IMR-90 (cell line): ENCODE results near the gene PTH1R. TPM values are rescaled to one million over a fixed set of nuclear protein-coding genes. Genes with fewer than 3 reads are reported as not detected.

Source experiments
- ATAC-seq: fragments of 200-7000 bp; cut with Tn5 transposase; 2 replicates; pipeline ENCODE4 v1.9.1; 2020; ENCODE audit warnings: low read depth, mild to moderate bottlenecking, moderate library complexity
- BruUV-seq: library from RNA; stranded (reverse); fragments of 400-500 nt; replicated peaks from 2 replicates; lab custom pipeline; 2021; lab: Mats Ljungman, UMichigan
- CTCF ChIA-PET: fragments of 300-600 bp; formaldehyde crosslinking; extraction: SDS; loops from one replicate; lab custom pipeline; 2021; ENCODE audit warnings: antibody characterized with exemption; lab: Yijun Ruan, JAX
- POLR2A ChIA-PET: fragments of 300-600 bp; sonication (Branson Sonifier 250); formaldehyde crosslinking; loops from one replicate; lab custom pipeline; 2022; ENCODE audit warnings: antibody characterized with exemption; ENCODE audit not compliant: unreplicated experiment; lab: Charles Lee
- DNase-seq: peaks from one replicate; pipeline ENCODE4 v3.0.0; 2013
- H2AFZ ChIP-seq: replicated peaks from 2 replicates; pipeline ENCODE3; 2013; ENCODE audit warnings: low read length, mild to moderate bottlenecking; ENCODE audit not compliant: poor library complexity
- H2AK5ac ChIP-seq: 2 replicates; pipeline ENCODE4 v1.6.1; 2013; ENCODE audit warnings: low read depth, low read length, inconsistent platforms
- H2AK9ac ChIP-seq: replicated peaks from 2 replicates; pipeline ENCODE3; 2013; ENCODE audit warnings: mild to moderate bottlenecking, low read depth, low read length, moderate library complexity; ENCODE audit not compliant: poor library complexity
- H2BK120ac ChIP-seq: 2 replicates; pipeline ENCODE4 v1.6.1; 2013; ENCODE audit warnings: low read depth, low read length, inconsistent platforms
- H2BK15ac ChIP-seq: 3 replicates; pipeline ENCODE4 v1.6.1; 2013; ENCODE audit warnings: low read depth, low read length, inconsistent platforms
- H2BK20ac ChIP-seq: 2 replicates; pipeline ENCODE4 v1.6.1; 2013; ENCODE audit warnings: low read depth, mild to moderate bottlenecking, inconsistent platforms, low read length, moderate library complexity
- H2BK5ac ChIP-seq: 2 replicates; pipeline ENCODE4 v1.6.1; 2013; ENCODE audit warnings: mild to moderate bottlenecking, low read depth, low read length, inconsistent platforms; ENCODE audit not compliant: poor library complexity, severe bottlenecking
- H3K14ac ChIP-seq: replicated peaks from 2 replicates; pipeline ENCODE4 v1.6.1; 2013; ENCODE audit warnings: low read depth, low read length, inconsistent platforms
- H3K18ac ChIP-seq: 2 replicates; pipeline ENCODE4 v1.6.1; 2013; ENCODE audit warnings: low read depth, low read length, control low read depth
- H3K23ac ChIP-seq: 2 replicates; pipeline ENCODE4 v1.6.1; 2013; ENCODE audit warnings: low read depth, low read length, inconsistent platforms
- H3K27ac ChIP-seq: 2 replicates; pipeline ENCODE4 v1.5.1; 2013; ENCODE audit warnings: mild to moderate bottlenecking, control low read depth, low read length; ENCODE audit not compliant: insufficient read depth
- H3K27me3 ChIP-seq: 2 replicates; pipeline ENCODE4 v1.6.1; 2013; ENCODE audit warnings: low read length; ENCODE audit not compliant: control insufficient read depth, insufficient read depth
- H3K36me3 ChIP-seq: 2 replicates; pipeline ENCODE4 v1.6.1; 2013; ENCODE audit warnings: low read length, mixed read lengths; ENCODE audit not compliant: control insufficient read depth, insufficient read depth
- H3K4ac ChIP-seq: 2 replicates; pipeline ENCODE4 v1.6.1; 2013; ENCODE audit warnings: low read depth, low read length, inconsistent platforms
- H3K4me1 ChIP-seq: 2 replicates; pipeline ENCODE4 v1.6.1; 2013; ENCODE audit warnings: low read length, mixed read lengths; ENCODE audit not compliant: control insufficient read depth, insufficient read depth
- H3K4me2 ChIP-seq: 2 replicates; pipeline ENCODE4 v1.6.1; 2013; ENCODE audit warnings: low read depth, mild to moderate bottlenecking, control low read depth, low read length, moderate library complexity
- H3K4me3 ChIP-seq: 2 replicates; pipeline ENCODE4 v1.5.1; 2013; ENCODE audit warnings: low read depth, mild to moderate bottlenecking, control low read depth, low read length, moderate library complexity; ENCODE audit not compliant: insufficient read depth
- H3K56ac ChIP-seq: 2 replicates; pipeline ENCODE4 v1.6.1; 2013; ENCODE audit warnings: low read length, inconsistent platforms; ENCODE audit not compliant: insufficient read depth; ENCODE audit errors: extremely low read depth
- H3K79me1 ChIP-seq, 2 experiments: 2 replicates each; pipeline ENCODE4 v1.6.1; 2013; ENCODE audit warnings: low read length in 2 of 2, inconsistent platforms in 1 of 2, low read depth in 1 of 2
- H3K9ac ChIP-seq: 2 replicates; pipeline ENCODE4 v1.6.1; 2013; ENCODE audit warnings: low read depth, low read length, control low read depth
- H3K9me1 ChIP-seq: 2 replicates; pipeline ENCODE4 v1.6.1; 2013; ENCODE audit warnings: low read length, inconsistent platforms; ENCODE audit not compliant: insufficient read depth
- H3K9me3 ChIP-seq: 2 replicates; pipeline ENCODE4 v1.6.1; 2013; ENCODE audit warnings: low read length; ENCODE audit not compliant: control insufficient read depth, insufficient read depth
- H4K20me1 ChIP-seq: 2 replicates; pipeline ENCODE4 v1.6.1; 2013; ENCODE audit warnings: low read length, inconsistent platforms; ENCODE audit not compliant: insufficient read depth
- H4K5ac ChIP-seq: 2 replicates; pipeline ENCODE4 v1.6.1; 2013; ENCODE audit warnings: mild to moderate bottlenecking, low read depth, low read length, control low read depth
- H4K8ac ChIP-seq, 2 experiments: 2 replicates each; pipeline ENCODE4 v1.6.1; 2013; ENCODE audit warnings: low read depth in 2 of 2, low read length in 2 of 2, control low read depth in 1 of 2, inconsistent platforms in 1 of 2
- H4K91ac ChIP-seq: 2 replicates; pipeline ENCODE4 v1.6.1; 2013; ENCODE audit warnings: low read depth, low read length, inconsistent platforms; ENCODE audit not compliant: insufficient read depth
- CTCF ChIP-seq: conservative IDR thresholded peaks from 2 replicates; pipeline ENCODE4 v1.5.1; 2012; ENCODE audit warnings: mild to moderate bottlenecking, low read depth, low read length, improper control_type of control experiment
- ELK1 ChIP-seq: fragments of 150-350 bp; IDR thresholded peaks from 2 replicates; pipeline ENCODE4 v1.6.1; 2016; ENCODE audit warnings: low read depth, mild to moderate bottlenecking, low read length, moderate library complexity, borderline replicate concordance
- MAFK ChIP-seq: IDR thresholded peaks from 2 replicates; pipeline ENCODE4 v1.6.1; 2012; ENCODE audit warnings: low read depth, low read length, improper control_type of control experiment
- MAZ ChIP-seq: IDR thresholded peaks from 2 replicates; pipeline ENCODE4 v1.6.1; 2012; ENCODE audit warnings: low read depth, mild to moderate bottlenecking, low read length, improper control_type of control experiment, moderate library complexity, borderline replicate concordance
- MXI1 ChIP-seq: IDR thresholded peaks from 2 replicates; pipeline ENCODE4 v1.6.1; 2012; ENCODE audit warnings: low read depth, mild to moderate bottlenecking, low read length, moderate library complexity, borderline replicate concordance
- POLR2A ChIP-seq: IDR thresholded peaks from 2 replicates; pipeline ENCODE4 v1.6.1; 2012; ENCODE audit warnings: mild to moderate bottlenecking, low read depth, low read length
- RAD21 ChIP-seq: IDR thresholded peaks from 2 replicates; pipeline ENCODE4 v1.6.1; 2012; ENCODE audit warnings: low read length, improper control_type of control experiment
- RCOR1 ChIP-seq: IDR thresholded peaks from 2 replicates; pipeline ENCODE4 v1.6.1; 2012; ENCODE audit warnings: mild to moderate bottlenecking, low read length, improper control_type of control experiment; ENCODE audit not compliant: insufficient replicate concordance
- RFX5 ChIP-seq: IDR thresholded peaks from 2 replicates; pipeline ENCODE4 v1.8.0; 2012; ENCODE audit warnings: low read depth, mild to moderate bottlenecking, low read length, moderate library complexity
- SMC3 ChIP-seq: fragments of 150-350 bp; IDR thresholded peaks from 2 replicates; pipeline ENCODE4 v1.6.1; 2016; ENCODE audit warnings: low read depth, mild to moderate bottlenecking, antibody characterized with exemption, low read length, moderate library complexity
- USF2 ChIP-seq: fragments of 150-350 bp; IDR thresholded peaks from 2 replicates; pipeline ENCODE4 v1.6.1; 2017; ENCODE audit warnings: mild to moderate bottlenecking, antibody characterized with exemption, low read length, low read depth
- WGBS, 2 experiments: methylation state at CpG; one replicate each; pipeline versions ENCODE4 v1.1.5 to v1.1.7; 2013; ENCODE audit warnings: missing lambda C conversion rate in 2 of 2; ENCODE audit not compliant: insufficient read length in 1 of 2; ENCODE audit errors: extremely low coverage in 2 of 2; 5-methylcytosine and 5-hydroxymethylcytosine counted together
- dilution Hi-C: fragments of 300-500 bp; cut with HindIII; formaldehyde crosslinking; loops from one replicate; pipeline ENCODE4 v1.14.3; 2018; ENCODE audit warnings: low sequenced_read_pairs; ENCODE audit not compliant: unreplicated experiment
- in situ Hi-C: fragments of 300-500 bp; cut with MboI; formaldehyde crosslinking; loops from 3 replicates; pipeline ENCODE4 v1.14.3; 2019; ENCODE audit warnings: low sequenced_read_pairs, inconsistent platforms, mixed read lengths
- intact Hi-C: fragments of 100-400 bp; cut with micrococcal nuclease; formaldehyde crosslinking; loops from 2 replicates; pipeline ENCODE4 v1.10.0; 2022
- polyA plus RNA-seq, 3 experiments: library from polyadenylated mRNA; depleted of rRNA; stranded (reverse); fragments of >200 nt; gene quantifications; 2 replicates each; pipeline ENCODE4 v1.2.3, GENCODE V29; 2012; ENCODE audit warnings: low replicate concordance in 1 of 3
- total RNA-seq: library from RNA; depleted of rRNA; stranded (reverse); fragments of >200 nt; gene quantifications from 2 replicates; pipeline ENCODE4 v1.2.3, GENCODE V29; 2012

PTH1R gene
- total and polyA plus RNA-seq, 2 of the 4 experiments (the other 2 are of a cell fraction), result 0.15 to 0.18 TPM

GRCh38 chr3:46944191-46944590 is 66.7 kb downstream of the PTH1R start (continued):
- TF ChIP-seq CTCF, result no peak

GRCh38 chr3:46946416-46946815 is 68.9 kb downstream of the PTH1R start:
- 61% methylated on average over 4 of the region's 6 CpGs; no CpG with 5 or more reads in 1 of the 2 experiments for WGBS, 2 experiments
- no peak overlapping the region for H4K8ac ChIP-seq
- H3K23ac ChIP-seq, result no peak overlapping the region
- H3K4me1 ChIP-seq, result peaks cover 13% of the 10 kb centered on the region
- no peak overlapping the region for H2AK5ac ChIP-seq
- POLR2A ChIA-PET, result no interaction called here
- peaks cover 43% of the 10 kb centered on the region for H3K9me1 ChIP-seq
- peaks cover 16% of the 10 kb centered on the region; the same call in 1 of the 2 replicates for H3K36me3 ChIP-seq
- H2BK20ac ChIP-seq, result no peak overlapping the region
- no peak overlapping the region for H3K27ac ChIP-seq
- no peak overlapping the region for H3K4me2 ChIP-seq
- H4K20me1 ChIP-seq, result peaks cover 96% of the 10 kb centered on the region
- H3K9ac ChIP-seq, result no peak overlapping the region
- no peaks in the 10 kb centered on the region for H3K9me3 ChIP-seq
- dilution Hi-C loops (no loop called here), in situ Hi-C loops (no loop called here), intact Hi-C loops (no loop called here)
- no peak overlapping the region for H3K56ac ChIP-seq
- H3K27me3 ChIP-seq, result no peaks in the 10 kb centered on the region
- H4K5ac ChIP-seq, result no peak overlapping the region
- BruUV-seq, result no TSS peak
- H2AFZ ChIP-seq, result no peak overlapping the region
- CTCF ChIA-PET, result no interaction called here
- H4K91ac ChIP-seq, result no peak overlapping the region
- no peak for ATAC-seq
- H3K14ac ChIP-seq, result no peak overlapping the region
- no peak overlapping the region for H3K18ac ChIP-seq
- no peak overlapping the region for H2AK9ac ChIP-seq
- no peak for DNase-seq
- no peak overlapping the region for H2BK15ac ChIP-seq
- H3K4ac ChIP-seq, result no peak overlapping the region
- H3K79me1 ChIP-seq, result peaks cover 65 to 96% of the 10 kb centered on the region in 2 experiments
- H3K4me3 ChIP-seq, result no peak overlapping the region
- H2BK120ac ChIP-seq, result no peak overlapping the region
- H2BK5ac ChIP-seq, result no peak overlapping the region
- TF ChIP-seq MXI1 (no peak), ELK1 (no peak), MAFK (no peak), RCOR1 (no peak), RAD21 (no peak), CTCF (no peak), SMC3 (no peak), USF2 (no peak), POLR2A (no peak), MAZ (no peak), RFX5 (no peak)
